ENCODE data around the gene C19orf73. TPM values are rescaled to one million over a fixed set of nuclear protein-coding genes. Genes with fewer than 3 reads are reported as not detected.
A peak's percentile ranks its signal among the peaks of the same experiment; 100 is the strongest.

C19orf73 gene
- total RNA-seq, 1 experiment from 2014 or later: 1.5 TPM

DNA sequence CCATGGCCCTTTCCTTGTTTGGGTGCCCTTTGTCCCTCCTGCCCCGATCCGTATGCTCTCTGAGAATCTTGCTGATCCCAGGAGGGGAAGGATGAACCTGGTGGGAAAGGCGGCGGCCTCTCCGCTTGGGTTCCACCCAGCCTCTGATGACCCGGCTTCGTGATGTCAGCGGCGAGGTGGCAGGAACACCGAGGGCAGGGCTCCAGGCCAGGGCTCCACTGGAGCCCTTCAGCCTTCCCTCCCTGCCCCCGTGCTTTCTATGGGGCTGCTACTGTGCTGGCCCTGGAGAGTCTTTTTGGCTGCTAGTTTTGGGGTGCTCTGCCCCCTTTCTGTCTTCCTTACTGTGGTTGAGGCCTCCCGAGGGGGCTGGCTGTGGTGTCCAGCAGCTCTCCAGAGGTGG is 16.6 kb downstream of the C19orf73 start:
- H3K27me3 ChIP-seq (ENCODE audit: insufficient read depth, low read depth): no peaks in the 10 kb centered on the region
- H3K4me1 ChIP-seq (replicated peaks; ENCODE audit: insufficient read depth): no peaks in the 10 kb centered on the region; the same call in 1 of the 2 replicates
- H3K4me2 ChIP-seq: no peak overlapping the region
- peaks cover 30% of the 10 kb centered on the region for H3K79me2 ChIP-seq (ENCODE audit: low read depth)
- intact Hi-C loops (cut with micrococcal nuclease; ENCODE audit: unreplicated experiment): no loop called here
- peaks cover 53% of the 10 kb centered on the region for H3K36me3 ChIP-seq (ENCODE audit: low read depth)
- H3K9me3 ChIP-seq (ENCODE audit: insufficient read depth, low read depth): no peaks in the 10 kb centered on the region
- ChIA-PET POLR2A (ENCODE audit: unreplicated experiment) (no interaction called here), CTCF (no interaction called here)
- DNase-seq: peak in 1 of 2 experiments; percentile 6
- no peak overlapping the region for H3K4me3 ChIP-seq
- no peak for TF ChIP-seq EZH2 (IDR thresholded peaks at IDR 0.05; ENCODE audit: low read depth)
- TF ChIP-seq, protein P1, sequence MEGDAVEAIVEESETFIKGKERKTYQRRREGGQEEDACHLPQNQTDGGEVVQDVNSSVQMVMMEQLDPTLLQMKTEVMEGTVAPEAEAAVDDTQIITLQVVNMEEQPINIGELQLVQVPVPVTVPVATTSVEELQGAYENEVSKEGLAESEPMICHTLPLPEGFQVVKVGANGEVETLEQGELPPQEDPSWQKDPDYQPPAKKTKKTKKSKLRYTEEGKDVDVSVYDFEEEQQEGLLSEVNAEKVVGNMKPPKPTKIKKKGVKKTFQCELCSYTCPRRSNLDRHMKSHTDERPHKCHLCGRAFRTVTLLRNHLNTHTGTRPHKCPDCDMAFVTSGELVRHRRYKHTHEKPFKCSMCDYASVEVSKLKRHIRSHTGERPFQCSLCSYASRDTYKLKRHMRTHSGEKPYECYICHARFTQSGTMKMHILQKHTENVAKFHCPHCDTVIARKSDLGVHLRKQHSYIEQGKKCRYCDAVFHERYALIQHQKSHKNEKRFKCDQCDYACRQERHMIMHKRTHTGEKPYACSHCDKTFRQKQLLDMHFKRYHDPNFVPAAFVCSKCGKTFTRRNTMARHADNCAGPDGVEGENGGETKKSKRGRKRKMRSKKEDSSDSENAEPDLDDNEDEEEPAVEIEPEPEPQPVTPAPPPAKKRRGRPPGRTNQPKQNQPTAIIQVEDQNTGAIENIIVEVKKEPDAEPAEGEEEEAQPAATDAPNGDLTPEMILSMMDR (conservative IDR thresholded peaks at IDR 0.05): no peak
- H3F3A ChIP-seq (ENCODE audit: insufficient read depth, low read depth): peaks cover 57% of the 10 kb centered on the region
- peaks cover 89% of the 10 kb centered on the region for H4K20me1 ChIP-seq (ENCODE audit: insufficient read depth)
- BruUV-seq (replicated peaks): no TSS peak
- H2AFZ ChIP-seq: no peak overlapping the region
- no peaks in the 10 kb centered on the region for H3K9me2 ChIP-seq (ENCODE audit: insufficient read depth)
- H3K27ac ChIP-seq: no peak overlapping the region

DNA sequence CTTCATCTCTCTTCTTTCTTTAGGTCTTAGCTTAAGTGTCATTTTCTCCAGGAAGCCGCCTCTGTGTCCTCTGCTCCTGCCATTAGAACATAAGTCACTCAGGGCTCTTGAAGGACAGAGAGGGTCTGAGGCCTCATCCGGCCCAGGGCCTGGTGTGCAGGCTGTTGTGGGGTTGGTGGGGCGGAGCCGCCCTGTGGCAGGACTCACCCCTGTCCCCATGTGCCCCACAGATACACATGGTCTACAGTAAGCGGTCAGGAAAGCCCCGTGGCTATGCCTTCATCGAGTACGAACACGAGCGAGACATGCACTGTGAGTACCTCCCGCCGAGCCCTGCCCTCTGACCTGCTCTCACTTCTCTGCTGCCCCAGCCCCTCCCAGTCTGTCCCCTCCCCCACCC is 17.8 kb downstream of the C19orf73 start:
- Histone ChIP-seq H3K79me2 (ENCODE audit: low read depth) (peaks cover 34% of the 10 kb centered on the region), H3K27ac (no peak overlapping the region), H3K4me3 (no peak overlapping the region), H2AFZ (no peak overlapping the region), H4K20me1 (ENCODE audit: insufficient read depth) (peaks cover 89% of the 10 kb centered on the region), H3K4me1 (replicated peaks; ENCODE audit: insufficient read depth) (no peaks in the 10 kb centered on the region; the same call in 1 of the 2 replicates), H3F3A (ENCODE audit: insufficient read depth, low read depth) (peaks cover 57% of the 10 kb centered on the region), H3K27me3 (ENCODE audit: insufficient read depth, low read depth) (no peaks in the 10 kb centered on the region), H3K36me3 (ENCODE audit: low read depth) (peaks cover 55% of the 10 kb centered on the region), H3K9me3 (ENCODE audit: insufficient read depth, low read depth) (no peaks in the 10 kb centered on the region), H3K4me2 (no peak overlapping the region), H3K9me2 (ENCODE audit: insufficient read depth) (no peaks in the 10 kb centered on the region)
- ChIA-PET CTCF (no interaction called here), POLR2A (ENCODE audit: unreplicated experiment) (no interaction called here)
- intact Hi-C loops (cut with micrococcal nuclease; ENCODE audit: unreplicated experiment): no loop called here
- BruUV-seq (replicated peaks): no TSS peak
- TF ChIP-seq EZH2 (IDR thresholded peaks at IDR 0.05; ENCODE audit: low read depth): no peak
- TF ChIP-seq, protein P1 (conservative IDR thresholded peaks at IDR 0.05): no peak
- DNase-seq: peak in 1 of 2 experiments; percentile 35

DNA sequence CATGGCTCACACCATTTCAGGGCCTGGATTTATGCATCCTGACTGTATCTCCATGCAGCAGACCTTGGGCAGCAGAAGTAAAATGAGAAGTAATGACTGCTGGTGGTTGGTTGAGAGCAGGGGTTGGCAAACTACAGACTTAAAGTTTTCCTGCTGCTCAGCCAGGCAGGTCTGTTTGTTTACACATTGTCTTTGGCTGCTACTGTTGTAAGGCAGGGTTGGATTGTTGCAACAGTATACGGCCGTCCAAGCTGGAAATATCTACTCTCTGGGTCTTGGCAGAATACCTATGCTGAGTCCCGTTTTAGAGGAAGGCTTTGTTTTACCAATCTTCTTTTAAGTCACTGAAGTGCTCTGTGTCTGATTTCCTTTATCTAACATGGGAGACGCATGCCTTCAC is 20.1 kb downstream of the C19orf73 start:
- peaks cover 46% of the 10 kb centered on the region for H3K36me3 ChIP-seq (ENCODE audit: low read depth)
- H3K79me2 ChIP-seq (ENCODE audit: low read depth): peaks cover 50% of the 10 kb centered on the region
- no peaks in the 10 kb centered on the region for H3K9me3 ChIP-seq (ENCODE audit: insufficient read depth, low read depth)
- H2AFZ ChIP-seq: no peak overlapping the region
- H3K9me2 ChIP-seq (ENCODE audit: insufficient read depth): no peaks in the 10 kb centered on the region
- POLR2A ChIA-PET (ENCODE audit: unreplicated experiment): interaction anchor here (0.8 kb wide), 1 partner anchor 100 kb away, joined by 5 read pairs; no protein-coding TSS in a partner anchor
- H3K4me1 ChIP-seq (replicated peaks; ENCODE audit: insufficient read depth): no peaks in the 10 kb centered on the region; the same call in 1 of the 2 replicates
- H3K4me2 ChIP-seq: no peak overlapping the region
- CTCF ChIA-PET: no interaction called here
- peaks cover 62% of the 10 kb centered on the region for H3F3A ChIP-seq (ENCODE audit: insufficient read depth, low read depth)
- TF ChIP-seq, protein P1 (conservative IDR thresholded peaks at IDR 0.05): no peak
- TF ChIP-seq EZH2 (IDR thresholded peaks at IDR 0.05; ENCODE audit: low read depth): no peak
- H4K20me1 ChIP-seq (ENCODE audit: insufficient read depth): peaks cover 90% of the 10 kb centered on the region
- intact Hi-C loops (cut with micrococcal nuclease; ENCODE audit: unreplicated experiment): loop anchor here (5.0 kb wide), 1 partner anchor 99 kb away; no protein-coding TSS in a partner anchor
- H3K27ac ChIP-seq: no peak overlapping the region
- BruUV-seq (replicated peaks): no TSS peak
- H3K27me3 ChIP-seq (ENCODE audit: insufficient read depth, low read depth): no peaks in the 10 kb centered on the region
- no peak for DNase-seq
- H3K4me3 ChIP-seq: no peak overlapping the region
